ENCODE results near the gene CLCF1.
"Not testable (repeated sequence)": the region's sequence is repeated elsewhere in the genome, so short reads cannot be mapped to it uniquely, and the experiment has no call there.

Gene CLCF1

GRCh38 chr11:67320691-67321090, 52.7 kb downstream of the CLCF1 start:
- DNase-seq: no peak

- peak; percentile 15 for DNase-seq
Measured at GRCh38 chr11:67320011-67320410, 53.4 kb downstream of the CLCF1 start.

GRCh38 chr11:67318876-67319275, 54.5 kb downstream of the CLCF1 start:
- DNase-seq: not testable (repeated sequence)

GRCh38 chr11:67317888-67318555, 55.4 kb downstream of the CLCF1 start:
- DNase-seq: no peak

- peak; percentile 93 for DNase-seq
Measured at GRCh38 chr11:67317205-67317887, 56.1 kb downstream of the CLCF1 start.

- no peak for DNase-seq
Measured at GRCh38 chr11:67316882-67317204, 56.6 kb downstream of the CLCF1 start.

GRCh38 chr11:67315325-67315909, 58.0 kb downstream of the CLCF1 start:
- no peak for DNase-seq

- no peak for DNase-seq
Measured at GRCh38 chr11:67314218-67314617, 59.2 kb downstream of the CLCF1 start.
